ENCODE measurements around the gene OR6C1. TPM values are rescaled to one million over a fixed set of nuclear protein-coding genes. Genes with fewer than 3 reads are reported as not detected.

Gene OR6C1
- total RNA-seq (2014; rRNA removed; shearing (Covaris generic)), result not detected in 2 replicates

DNA sequence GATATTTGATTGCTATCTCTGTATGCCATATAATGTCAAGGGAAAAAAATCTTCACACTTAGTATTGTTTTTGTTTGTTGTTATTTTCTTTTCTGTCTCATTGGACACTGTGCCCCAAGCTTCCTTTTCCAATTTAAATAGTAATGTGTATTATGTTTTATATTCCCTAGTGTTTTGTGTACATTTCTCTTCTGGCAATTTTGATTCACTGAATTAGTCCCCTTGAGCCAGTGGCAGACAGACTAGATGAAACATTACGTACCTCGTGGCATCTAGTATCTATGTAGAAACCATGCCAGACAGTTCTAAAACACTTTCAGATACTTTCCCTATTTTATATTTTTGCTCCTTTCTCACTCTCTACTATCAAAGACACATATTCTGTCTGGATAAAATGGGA, at the start of gene OR6C1:
TSS of gene OR6C1 (plus strand) at position 301 of the 400 bp plus-strand sequence. CDS start 6,257 bp downstream, outside the sequence.

DNA sequence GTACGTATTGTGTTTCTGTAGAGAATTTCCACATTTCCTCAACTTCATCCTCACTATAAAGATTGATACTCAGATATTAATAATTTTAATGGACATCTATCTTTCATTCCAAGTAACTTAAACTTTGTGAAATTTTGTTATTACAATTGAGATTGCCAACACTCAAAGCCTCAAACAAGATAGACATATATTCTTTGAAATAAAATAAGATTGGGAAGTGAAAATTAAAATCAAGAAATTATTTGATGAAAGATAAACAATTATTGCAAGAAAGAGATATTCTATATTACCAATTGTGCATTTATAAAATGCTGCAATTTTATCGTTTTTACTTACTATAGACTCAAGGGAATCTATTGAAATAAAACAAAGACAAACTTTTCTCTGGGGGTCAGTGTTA, 17.7 kb upstream of the OR6C1 start, which contains the start of gene OR6C6:
TSS of gene OR6C6 (minus strand) at position 101 of the 400 bp plus-strand sequence. CDS start 1,337 bp downstream, outside the sequence.

DNA sequence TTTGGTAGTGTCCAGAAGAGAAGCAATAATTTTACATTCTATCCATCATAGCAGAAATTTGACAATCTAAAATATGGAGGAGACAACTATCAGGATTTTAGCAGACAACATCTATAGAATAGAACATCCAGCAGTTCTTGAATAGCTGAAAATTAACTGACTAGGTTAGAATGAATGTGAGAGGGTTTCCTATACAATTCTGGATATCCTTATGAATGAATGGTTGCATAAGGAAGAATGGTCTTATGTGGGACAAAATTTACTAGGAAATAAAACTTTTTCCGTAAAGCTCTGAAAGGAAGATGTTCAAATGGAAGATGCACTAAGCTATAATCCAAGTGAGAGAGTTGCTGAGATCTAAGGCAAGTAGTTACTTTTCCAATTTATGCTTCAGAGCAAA, 16.3 kb downstream of the OR6C1 start, which contains the start of gene OR6C3:
TSS of gene OR6C3 (plus strand) at position 301 of the 400 bp plus-strand sequence. CDS start 955 bp downstream, outside the sequence.

GRCh38 chr12:55362675-55363074, 48.5 kb downstream of the OR6C1 start, which contains the start of gene OR6C75:
OR6C75 (plus strand) TSS chr12:55362975; CDS start chr12:55365111, 2,136 bp downstream.

Other genes with a start within 250 kb of the OR6C1 start
- not detected in 2 replicates for gene OR9K2, start 187.9 kb upstream of the OR6C1 start, total RNA-seq (2014; rRNA removed; shearing (Covaris generic))
- gene OR10A7, start 93.3 kb upstream of the OR6C1 start, total RNA-seq (2014; rRNA removed; shearing (Covaris generic)), result not detected in 2 replicates
- gene OR6C74, start 69.7 kb upstream of the OR6C1 start, total RNA-seq (2014; rRNA removed; shearing (Covaris generic)), result not detected in 2 replicates
- not detected in 2 replicates for gene OR6C6, start 17.8 kb upstream of the OR6C1 start, total RNA-seq (2014; rRNA removed; shearing (Covaris generic))
- gene OR6C3, start 16.4 kb downstream of the OR6C1 start, total RNA-seq (2014; rRNA removed; shearing (Covaris generic)), result not detected in 2 replicates
- not detected in 2 replicates for gene OR6C75, start 48.6 kb downstream of the OR6C1 start, total RNA-seq (2014; rRNA removed; shearing (Covaris generic))
- gene OR6C65, start 86.2 kb downstream of the OR6C1 start, total RNA-seq (2014; rRNA removed; shearing (Covaris generic)), result not detected in 2 replicates
- not detected in 2 replicates for gene OR6C76, start 111.9 kb downstream of the OR6C1 start, total RNA-seq (2014; rRNA removed; shearing (Covaris generic))
- not detected in 2 replicates for gene OR6C2, start 129.7 kb downstream of the OR6C1 start, total RNA-seq (2014; rRNA removed; shearing (Covaris generic))
- 0.38 TPM in 1 of 2 replicates, not detected in the other for gene OR6C70, start 155.8 kb downstream of the OR6C1 start, total RNA-seq (2014; rRNA removed; shearing (Covaris generic))
- not detected in 2 replicates for gene OR6C68, start 178.0 kb downstream of the OR6C1 start, total RNA-seq (2014; rRNA removed; shearing (Covaris generic))
- gene OR6C4, start 235.3 kb downstream of the OR6C1 start, total RNA-seq (2014; rRNA removed; shearing (Covaris generic)), result not detected in 2 replicates

All from A375 (cell line).